HUES64 (cell line): ENCODE results near the gene TMED7.

Experiments used
- H3K27ac ChIP-seq: 2 replicates; pipeline ENCODE4 v1.7.0; 2013; ENCODE audit warnings: low read depth, low read length, inconsistent platforms
- H3K27me3 ChIP-seq: 2 replicates; pipeline ENCODE4 v1.6.1; 2013; ENCODE audit warnings: mild to moderate bottlenecking, low read length; ENCODE audit not compliant: insufficient read depth
- H3K36me3 ChIP-seq: 2 replicates; pipeline ENCODE4 v1.6.1; 2013; ENCODE audit warnings: mild to moderate bottlenecking, low read length; ENCODE audit not compliant: insufficient read depth
- H3K4me1 ChIP-seq: 2 replicates; pipeline ENCODE4 v1.6.1; 2013; ENCODE audit warnings: mild to moderate bottlenecking, low read length, moderate library complexity; ENCODE audit not compliant: insufficient read depth
- H3K4me3 ChIP-seq: 2 replicates; pipeline ENCODE4 v1.5.1; 2013; ENCODE audit warnings: mild to moderate bottlenecking, low read length, moderate library complexity
- H3K9ac ChIP-seq: 2 replicates; pipeline ENCODE4 v1.6.1; 2013; ENCODE audit warnings: mild to moderate bottlenecking, low read depth, low read length
- H3K9me3 ChIP-seq: 2 replicates; pipeline ENCODE4 v1.6.1; 2013; ENCODE audit warnings: low read depth, low read length; ENCODE audit not compliant: insufficient read depth
- WGBS: fragments of 150-250, 120-280 bp; methylation state at CpG from one replicate; pipeline ENCODE4 v1.1.7; 2013; ENCODE audit warnings: missing lambda C conversion rate; 5-methylcytosine and 5-hydroxymethylcytosine counted together

TMED7 gene

DNA sequence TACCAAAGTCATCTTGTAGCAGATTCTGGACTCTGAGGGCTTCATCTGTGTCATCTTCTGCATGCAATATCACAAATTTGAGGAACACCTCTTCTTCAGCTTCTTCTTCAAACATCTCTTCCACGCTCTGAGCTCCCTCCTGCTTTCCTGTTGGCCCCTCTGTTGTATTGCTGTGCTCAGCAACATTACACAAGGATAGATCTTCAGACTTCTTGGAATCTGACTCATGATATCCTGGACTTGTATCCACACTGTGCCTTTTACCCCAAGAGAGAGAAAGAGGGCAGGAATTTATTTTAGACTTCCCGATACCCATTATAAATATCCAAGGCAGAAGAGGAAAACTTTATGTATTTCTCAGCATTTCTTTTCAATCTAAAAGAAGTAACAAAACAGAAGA lies 44.9 kb downstream of the TMED7 start:
- H3K4me3 ChIP-seq: no peak overlapping the region
- no peak overlapping the region for H3K9ac ChIP-seq
- H3K36me3 ChIP-seq: no peaks in the 10 kb centered on the region
- peaks cover 6% of the 10 kb centered on the region for H3K4me1 ChIP-seq
- 95% methylated on average over 1 of the region's 2 CpGs for WGBS
- no peaks in the 10 kb centered on the region for H3K9me3 ChIP-seq
- no peaks in the 10 kb centered on the region for H3K27me3 ChIP-seq
- H3K27ac ChIP-seq: no peak overlapping the region

DNA sequence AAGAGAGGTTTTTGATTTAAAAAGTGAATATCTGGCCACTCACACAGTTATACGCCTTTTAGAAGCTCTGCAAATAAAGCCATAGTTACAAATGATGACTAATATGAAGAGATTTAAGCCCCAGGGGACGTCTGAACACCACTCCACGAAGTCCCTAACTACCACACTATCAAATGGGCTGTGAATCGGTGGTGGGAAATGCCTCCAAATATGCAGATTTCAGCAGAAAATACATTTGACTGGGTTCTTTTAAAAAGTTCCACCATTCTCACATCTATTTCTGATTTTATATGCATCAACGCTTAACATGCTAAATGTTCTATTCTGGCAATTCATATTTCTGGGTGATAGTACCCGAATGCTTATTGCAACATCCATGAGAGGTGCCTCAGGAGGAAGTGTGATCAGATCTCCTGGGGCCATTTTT lies 46.1 kb downstream of the TMED7 start:
- Histone ChIP-seq H3K27me3 (no peaks in the 10 kb centered on the region), H3K36me3 (no peaks in the 10 kb centered on the region), H3K4me3 (no peak overlapping the region), H3K9me3 (no peaks in the 10 kb centered on the region), H3K27ac (no peak overlapping the region), H3K4me1 (peaks cover 6% of the 10 kb centered on the region), H3K9ac (no peak overlapping the region)
- WGBS: 89% methylated on average over 6 of the region's 6 CpGs

DNA sequence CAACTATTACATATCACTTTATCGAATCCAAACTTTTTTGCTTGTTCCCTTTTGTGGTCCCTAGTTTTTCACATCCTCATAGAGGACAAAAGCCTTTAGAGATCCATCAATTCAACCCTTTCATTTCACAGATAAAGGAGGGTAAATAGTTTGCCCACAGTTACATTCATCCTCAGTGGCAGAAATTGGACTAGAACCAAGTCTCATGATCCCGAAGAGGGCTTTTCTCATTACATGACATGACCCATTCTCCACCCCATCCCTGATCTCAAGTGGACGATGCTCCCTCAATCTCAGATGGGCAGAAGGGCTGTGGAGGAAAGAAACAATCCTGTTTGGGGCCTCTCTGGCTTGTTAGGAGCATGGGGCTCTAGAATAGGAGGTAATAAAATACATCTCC lies 46.6 kb downstream of the TMED7 start:
- H3K4me1 ChIP-seq: peaks cover 8% of the 10 kb centered on the region
- 88% methylated on average over 2 of the region's 3 CpGs for WGBS
- H3K9ac ChIP-seq: no peak overlapping the region
- H3K9me3 ChIP-seq: no peaks in the 10 kb centered on the region
- H3K27me3 ChIP-seq: no peaks in the 10 kb centered on the region
- H3K36me3 ChIP-seq: no peaks in the 10 kb centered on the region
- no peak overlapping the region for H3K27ac ChIP-seq
- H3K4me3 ChIP-seq: no peak overlapping the region

DNA sequence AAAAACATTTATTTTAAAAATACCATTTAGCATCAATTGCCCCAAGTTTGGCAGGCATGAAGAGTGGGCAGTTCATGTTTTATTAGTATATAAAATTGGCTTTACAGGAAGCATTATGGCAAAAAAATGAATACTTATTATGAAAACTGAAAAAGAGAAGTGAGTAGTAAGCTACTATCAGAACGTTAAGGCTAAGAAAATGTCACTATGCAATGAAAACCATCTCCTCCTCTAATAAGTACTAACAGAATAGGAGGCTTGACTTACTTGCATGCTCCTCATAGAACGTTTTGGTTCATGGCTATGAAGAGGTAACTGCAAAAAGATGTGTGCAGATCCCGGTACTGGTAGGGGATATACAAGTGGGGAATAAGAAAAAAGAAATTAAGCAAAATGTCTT lies 47.2 kb downstream of the TMED7 start:
- H3K4me3 ChIP-seq: no peak overlapping the region
- H3K4me1 ChIP-seq: peaks cover 9% of the 10 kb centered on the region
- no peaks in the 10 kb centered on the region for H3K9me3 ChIP-seq
- no peaks in the 10 kb centered on the region for H3K27me3 ChIP-seq
- no peak overlapping the region for H3K9ac ChIP-seq
- H3K27ac ChIP-seq: no peak overlapping the region
- 85% methylated on average over 2 of the region's 3 CpGs for WGBS
- H3K36me3 ChIP-seq: no peaks in the 10 kb centered on the region

DNA sequence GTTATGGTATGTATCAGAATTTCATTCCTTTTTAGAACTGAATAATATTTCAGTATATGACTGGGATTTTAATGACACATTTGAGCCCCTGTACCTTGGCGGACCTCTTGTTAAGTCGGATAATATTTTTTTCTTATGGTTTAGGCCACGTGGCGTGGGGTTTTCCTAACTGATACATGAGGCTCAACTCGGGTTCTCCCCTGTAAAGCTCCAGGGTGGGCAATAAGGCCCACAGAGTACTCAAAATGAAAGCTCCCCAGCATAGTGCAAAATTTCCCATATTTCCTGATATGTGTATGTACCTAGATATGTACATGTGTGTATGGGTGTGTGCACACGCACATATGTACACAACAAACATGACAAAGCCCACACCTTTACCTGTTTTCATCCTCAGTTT lies 48.1 kb downstream of the TMED7 start:
- Histone ChIP-seq H3K4me3 (no peak overlapping the region), H3K9me3 (no peaks in the 10 kb centered on the region), H3K27me3 (no peaks in the 10 kb centered on the region), H3K4me1 (peaks cover 4% of the 10 kb centered on the region; the same call in 1 of the 2 replicates), H3K36me3 (no peaks in the 10 kb centered on the region), H3K9ac (no peak overlapping the region), H3K27ac (no peak overlapping the region)
- 95% methylated on average over 5 of the region's 6 CpGs for WGBS

DNA sequence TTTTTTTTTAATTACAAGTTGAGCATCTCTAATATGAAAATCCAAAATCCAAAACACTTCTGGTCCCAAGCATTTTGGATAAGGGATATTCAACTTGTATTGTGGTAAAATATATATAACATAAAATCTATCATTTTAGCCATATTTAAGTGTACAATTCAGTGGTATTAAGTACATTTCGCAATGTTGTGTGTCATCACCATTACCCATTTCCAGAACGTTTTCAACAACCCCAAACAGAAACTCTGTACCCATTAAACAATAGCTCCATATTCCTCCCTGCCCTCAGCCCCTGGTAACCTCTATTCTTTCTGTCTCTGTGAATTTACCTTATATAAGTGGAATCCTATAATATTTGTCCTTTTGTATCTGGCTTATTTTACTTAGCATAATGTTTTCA lies 48.5 kb downstream of the TMED7 start:
- Histone ChIP-seq H3K27me3 (no peaks in the 10 kb centered on the region), H3K9ac (no peak overlapping the region), H3K4me1 (peaks cover 8% of the 10 kb centered on the region; the same call in 1 of the 2 replicates), H3K9me3 (no peaks in the 10 kb centered on the region), H3K27ac (no peak overlapping the region), H3K36me3 (no peaks in the 10 kb centered on the region), H3K4me3 (no peak overlapping the region)
- WGBS: 96% methylated on average over 2 of the region's 2 CpGs

DNA sequence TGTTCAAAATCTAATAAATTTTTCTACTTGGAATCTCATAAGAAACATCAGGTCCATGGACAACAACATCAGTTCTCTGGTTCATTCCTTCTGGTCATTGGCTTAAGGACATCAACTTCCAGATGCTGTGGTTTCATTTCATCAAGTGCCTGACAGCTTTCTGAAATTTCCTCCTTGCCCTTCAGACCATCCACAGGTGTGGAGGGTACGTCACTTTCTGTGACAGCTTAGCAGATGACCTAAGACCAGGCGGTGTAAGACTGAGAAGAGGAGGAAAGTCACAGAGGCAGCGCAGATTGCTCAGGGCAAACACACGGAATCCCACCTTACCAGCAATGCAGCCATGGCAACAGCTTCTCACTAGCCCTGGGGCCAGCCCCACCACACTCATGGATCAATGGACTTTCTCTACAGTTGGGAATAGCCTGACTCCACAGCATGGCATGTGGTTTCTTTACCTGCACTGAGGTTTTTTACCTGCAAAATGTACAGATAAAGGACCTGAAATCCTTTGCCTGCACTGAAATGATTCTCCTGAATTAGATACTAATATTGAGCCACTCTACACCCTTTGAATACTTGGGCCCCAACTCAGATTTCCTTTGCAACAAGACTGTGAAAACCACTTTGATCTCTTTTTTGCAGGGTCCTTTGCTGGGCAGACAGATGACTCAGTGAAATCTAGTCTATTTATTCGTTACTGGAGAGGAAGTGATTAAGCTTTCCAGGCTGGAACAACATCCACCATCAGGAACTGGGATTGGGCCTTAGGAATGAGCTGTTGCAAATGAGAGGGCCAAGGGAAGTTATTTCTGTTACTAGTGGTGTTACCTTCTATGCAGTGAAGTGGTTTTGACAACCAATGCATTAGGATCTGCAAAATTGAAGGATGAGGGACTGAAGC lies 50.4 kb downstream of the TMED7 start:
- Histone ChIP-seq H3K4me1 (peaks cover 10% of the 10 kb centered on the region; the same call in 1 of the 2 replicates), H3K9me3 (no peaks in the 10 kb centered on the region), H3K36me3 (no peaks in the 10 kb centered on the region), H3K27ac (no peak overlapping the region), H3K4me3 (no peak overlapping the region), H3K9ac (no peak overlapping the region), H3K27me3 (no peaks in the 10 kb centered on the region)
- 89% methylated on average over 5 of the region's 5 CpGs for WGBS

DNA sequence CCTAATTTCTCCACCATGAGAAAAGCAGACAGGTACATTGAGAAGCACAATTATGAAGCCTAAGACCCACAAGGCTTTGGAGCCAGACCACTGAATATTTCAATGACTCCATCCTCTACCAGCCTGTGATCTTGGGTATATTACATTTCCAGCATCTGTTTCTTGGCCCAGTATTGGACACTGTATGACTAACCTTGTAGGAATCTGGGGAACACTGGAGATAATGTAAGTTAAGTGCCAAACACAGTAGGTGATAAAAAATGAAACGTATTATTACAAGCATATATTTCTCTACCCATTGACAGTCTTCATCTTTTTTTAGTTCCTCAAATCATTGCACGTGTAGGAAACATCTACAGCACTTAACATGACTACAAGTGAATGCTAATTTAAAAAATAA lies 52.7 kb downstream of the TMED7 start:
- no peak overlapping the region for H3K9ac ChIP-seq
- peaks cover 10% of the 10 kb centered on the region; the same call in 1 of the 2 replicates for H3K4me1 ChIP-seq
- no peak overlapping the region for H3K27ac ChIP-seq
- WGBS: no CpG with 5 or more reads among the region's 2 CpGs
- H3K4me3 ChIP-seq: no peak overlapping the region
- H3K36me3 ChIP-seq: no peaks in the 10 kb centered on the region
- no peaks in the 10 kb centered on the region for H3K27me3 ChIP-seq
- no peaks in the 10 kb centered on the region for H3K9me3 ChIP-seq

DNA sequence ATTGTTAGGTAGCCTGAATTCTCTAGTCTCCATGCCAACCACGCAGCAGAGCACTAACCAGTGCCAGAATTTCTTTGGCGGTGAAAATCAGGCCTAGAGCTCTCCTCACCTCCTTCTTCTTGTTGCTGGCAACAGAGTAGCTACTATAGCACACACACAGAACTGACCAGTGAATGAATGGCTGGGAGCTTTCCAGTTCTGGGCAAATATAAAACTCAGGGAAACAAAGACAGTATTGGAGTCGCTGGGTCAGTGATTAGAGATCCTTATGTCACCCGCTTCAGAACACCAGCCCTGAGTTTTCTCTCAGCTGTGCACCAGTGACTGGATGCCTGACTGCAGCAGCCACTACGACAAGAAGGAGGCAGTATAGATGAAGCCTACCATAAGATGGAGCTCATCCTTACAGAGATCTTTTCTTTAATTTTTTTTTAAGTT lies 54.4 kb downstream of the TMED7 start:
- 85% methylated on average over 5 of the region's 5 CpGs for WGBS
- no peaks in the 10 kb centered on the region for H3K9me3 ChIP-seq
- peaks cover 10% of the 10 kb centered on the region; the same call in 1 of the 2 replicates for H3K4me1 ChIP-seq
- no peak overlapping the region for H3K4me3 ChIP-seq
- H3K36me3 ChIP-seq: no peaks in the 10 kb centered on the region
- no peak overlapping the region for H3K9ac ChIP-seq
- H3K27ac ChIP-seq: no peak overlapping the region
- no peaks in the 10 kb centered on the region for H3K27me3 ChIP-seq

DNA sequence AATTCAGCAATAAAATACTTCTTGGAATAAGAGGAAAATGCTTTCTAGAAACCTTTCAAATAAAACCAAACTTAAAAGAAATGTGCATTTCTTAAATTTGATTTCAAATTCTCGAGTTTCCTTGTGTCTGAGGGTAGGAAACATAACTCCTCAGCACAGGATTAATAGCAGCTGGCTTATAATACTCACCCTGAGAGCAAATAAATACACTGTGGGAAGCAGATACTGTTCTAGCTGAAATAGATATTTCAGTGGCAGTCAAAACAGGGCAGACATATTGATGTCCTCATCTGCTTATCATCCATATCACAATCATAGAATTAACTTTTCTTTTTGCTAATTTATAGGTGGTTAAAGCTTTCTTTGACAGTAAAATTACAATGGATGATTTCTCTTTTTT lies 57.2 kb downstream of the TMED7 start:
- no CpG with 5 or more reads among the region's 1 CpG for WGBS
- Histone ChIP-seq H3K9me3 (no peaks in the 10 kb centered on the region), H3K9ac (no peak overlapping the region), H3K4me3 (no peak overlapping the region), H3K36me3 (no peaks in the 10 kb centered on the region), H3K27me3 (no peaks in the 10 kb centered on the region), H3K4me1 (0 out of 2 replicates have a peak, but pooled peaks cover 6% of the 10 kb centered on the region), H3K27ac (no peak overlapping the region)

DNA sequence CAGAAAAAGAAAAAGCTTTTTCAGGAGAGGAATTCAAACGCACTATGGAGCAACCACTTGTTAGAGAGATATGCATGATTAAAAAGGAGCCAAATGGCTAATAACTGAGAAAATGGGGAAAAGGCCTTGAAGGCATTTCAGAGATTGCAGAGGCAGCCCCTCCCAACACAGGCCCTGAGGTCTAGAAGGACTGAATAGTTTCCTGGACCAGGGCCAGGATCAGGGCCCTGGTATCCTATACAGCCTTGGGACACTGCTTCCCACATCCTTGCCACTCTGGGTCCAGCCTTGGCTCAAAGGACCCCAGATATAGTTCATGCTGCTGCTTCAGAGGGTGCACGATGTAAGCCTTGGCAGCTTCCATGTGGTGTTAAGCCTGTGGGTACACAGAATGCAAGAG lies 60.6 kb downstream of the TMED7 start:
- Histone ChIP-seq H3K27ac (no peak overlapping the region), H3K9me3 (no peaks in the 10 kb centered on the region), H3K36me3 (no peaks in the 10 kb centered on the region), H3K4me1 (no peaks in the 10 kb centered on the region), H3K9ac (no peak overlapping the region), H3K4me3 (no peak overlapping the region), H3K27me3 (no peaks in the 10 kb centered on the region)
- 92% methylated on average over 2 of the region's 2 CpGs for WGBS
